Measurements from ENCODE around the gene GPATCH2.

GRCh38 chr1:217673387-217673786 lies 42.5 kb upstream of the GPATCH2 start:
- TF ChIP-seq GABPA (IDR thresholded peaks at IDR 0.05; ENCODE audit: low read depth), result no peak
- TF ChIP-seq CTCF (IDR thresholded peaks at IDR 0.05; ENCODE audit: insufficient read depth, low read length), result no peak
- TF ChIP-seq POLR2AphosphoS5 (IDR thresholded peaks at IDR 0.05; ENCODE audit: low read depth), result no peak
- no peak for TF ChIP-seq SPI1 (IDR thresholded peaks at IDR 0.05; ENCODE audit: borderline replicate concordance, low read depth)
